Ishikawa (cell line): ENCODE data around the gene AIG1.

Experiments used
- CEBPB ChIP-seq: IDR thresholded peaks from 2 replicates; pipeline ENCODE4 v1.6.1; 2012
- CREB1 ChIP-seq: IDR thresholded peaks from 2 replicates; pipeline ENCODE4 v1.6.1; 2012; ENCODE audit warnings: low read depth
- EGR1 ChIP-seq: IDR thresholded peaks from 2 replicates; pipeline ENCODE4 v1.6.1; 2012
- EP300 ChIP-seq: IDR thresholded peaks from 2 replicates; pipeline ENCODE4 v1.6.1; 2012; ENCODE audit warnings: borderline replicate concordance
- FOXM1 ChIP-seq: IDR thresholded peaks from 2 replicates; pipeline ENCODE4 v1.6.1; 2012; ENCODE audit warnings: low read depth, borderline replicate concordance
- NFIC ChIP-seq: IDR thresholded peaks from 2 replicates; pipeline ENCODE4 v1.6.1; 2012
- RAD21 ChIP-seq: IDR thresholded peaks from 2 replicates; pipeline ENCODE4 v1.6.1; 2012; ENCODE audit warnings: low read depth
- TAF1 ChIP-seq: IDR thresholded peaks from 2 replicates; pipeline ENCODE4 v1.6.1; 2012; ENCODE audit warnings: low read depth, mild to moderate bottlenecking
- TCF12 ChIP-seq: IDR thresholded peaks from 2 replicates; pipeline ENCODE4 v1.6.1; 2012; ENCODE audit warnings: low read depth
- TEAD4 ChIP-seq: IDR thresholded peaks from 2 replicates; pipeline ENCODE4 v1.6.1; 2012
- YY1 ChIP-seq: IDR thresholded peaks from 2 replicates; pipeline ENCODE4 v1.6.1; 2012; ENCODE audit warnings: low read depth
- ZBTB7A ChIP-seq: IDR thresholded peaks from 2 replicates; pipeline ENCODE4 v1.6.1; 2012; ENCODE audit warnings: low read depth
- TF ChIP-seq, protein P1 (sequence below): IDR thresholded peaks from 2 replicates; pipeline ENCODE4 v1.6.1; 2012
- TF ChIP-seq, protein P2 (sequence below): IDR thresholded peaks from 2 replicates; pipeline ENCODE4 v1.6.1; 2012; ENCODE audit warnings: low read depth, mild to moderate bottlenecking
- TF ChIP-seq, protein P3 (sequence below): IDR thresholded peaks from 2 replicates; pipeline ENCODE4 v1.6.1; 2012

The AIG1 gene

DNA sequence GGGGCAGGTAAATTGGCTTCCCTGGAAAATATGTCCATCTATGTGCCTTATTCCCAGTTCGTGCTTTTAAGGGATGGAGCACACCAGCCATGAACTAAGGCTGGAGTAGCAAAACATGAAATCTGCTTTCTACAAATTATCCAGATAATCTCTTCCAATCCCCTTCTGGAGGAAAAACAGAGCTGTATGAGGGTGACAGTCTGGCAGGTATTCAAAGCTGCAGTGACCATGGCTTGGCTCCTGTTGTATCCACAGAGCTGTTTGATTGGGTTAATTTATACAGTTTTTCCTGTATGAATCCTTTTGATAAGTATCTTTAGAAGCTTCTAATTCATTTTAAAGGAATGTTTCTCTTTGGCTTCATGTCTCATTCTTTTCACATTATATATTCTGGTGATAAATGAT lies 144.4 kb downstream of the AIG1 start:
- TF ChIP-seq, protein P1, sequence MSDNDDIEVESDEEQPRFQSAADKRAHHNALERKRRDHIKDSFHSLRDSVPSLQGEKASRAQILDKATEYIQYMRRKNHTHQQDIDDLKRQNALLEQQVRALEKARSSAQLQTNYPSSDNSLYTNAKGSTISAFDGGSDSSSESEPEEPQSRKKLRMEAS, result no peak
- TF ChIP-seq ZBTB7A (no peak), FOXM1 (no peak), CEBPB (no peak), TAF1 (no peak), TCF12 (no peak), NFIC (no peak), RAD21 (no peak), TEAD4 (no peak), CREB1 (no peak)
- TF ChIP-seq, protein P2, sequence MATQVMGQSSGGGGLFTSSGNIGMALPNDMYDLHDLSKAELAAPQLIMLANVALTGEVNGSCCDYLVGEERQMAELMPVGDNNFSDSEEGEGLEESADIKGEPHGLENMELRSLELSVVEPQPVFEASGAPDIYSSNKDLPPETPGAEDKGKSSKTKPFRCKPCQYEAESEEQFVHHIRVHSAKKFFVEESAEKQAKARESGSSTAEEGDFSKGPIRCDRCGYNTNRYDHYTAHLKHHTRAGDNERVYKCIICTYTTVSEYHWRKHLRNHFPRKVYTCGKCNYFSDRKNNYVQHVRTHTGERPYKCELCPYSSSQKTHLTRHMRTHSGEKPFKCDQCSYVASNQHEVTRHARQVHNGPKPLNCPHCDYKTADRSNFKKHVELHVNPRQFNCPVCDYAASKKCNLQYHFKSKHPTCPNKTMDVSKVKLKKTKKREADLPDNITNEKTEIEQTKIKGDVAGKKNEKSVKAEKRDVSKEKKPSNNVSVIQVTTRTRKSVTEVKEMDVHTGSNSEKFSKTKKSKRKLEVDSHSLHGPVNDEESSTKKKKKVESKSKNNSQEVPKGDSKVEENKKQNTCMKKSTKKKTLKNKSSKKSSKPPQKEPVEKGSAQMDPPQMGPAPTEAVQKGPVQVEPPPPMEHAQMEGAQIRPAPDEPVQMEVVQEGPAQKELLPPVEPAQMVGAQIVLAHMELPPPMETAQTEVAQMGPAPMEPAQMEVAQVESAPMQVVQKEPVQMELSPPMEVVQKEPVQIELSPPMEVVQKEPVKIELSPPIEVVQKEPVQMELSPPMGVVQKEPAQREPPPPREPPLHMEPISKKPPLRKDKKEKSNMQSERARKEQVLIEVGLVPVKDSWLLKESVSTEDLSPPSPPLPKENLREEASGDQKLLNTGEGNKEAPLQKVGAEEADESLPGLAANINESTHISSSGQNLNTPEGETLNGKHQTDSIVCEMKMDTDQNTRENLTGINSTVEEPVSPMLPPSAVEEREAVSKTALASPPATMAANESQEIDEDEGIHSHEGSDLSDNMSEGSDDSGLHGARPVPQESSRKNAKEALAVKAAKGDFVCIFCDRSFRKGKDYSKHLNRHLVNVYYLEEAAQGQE, result no peak
- TF ChIP-seq, protein P3, sequence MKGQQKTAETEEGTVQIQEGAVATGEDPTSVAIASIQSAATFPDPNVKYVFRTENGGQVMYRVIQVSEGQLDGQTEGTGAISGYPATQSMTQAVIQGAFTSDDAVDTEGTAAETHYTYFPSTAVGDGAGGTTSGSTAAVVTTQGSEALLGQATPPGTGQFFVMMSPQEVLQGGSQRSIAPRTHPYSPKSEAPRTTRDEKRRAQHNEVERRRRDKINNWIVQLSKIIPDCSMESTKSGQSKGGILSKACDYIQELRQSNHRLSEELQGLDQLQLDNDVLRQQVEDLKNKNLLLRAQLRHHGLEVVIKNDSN, result no peak

DNA sequence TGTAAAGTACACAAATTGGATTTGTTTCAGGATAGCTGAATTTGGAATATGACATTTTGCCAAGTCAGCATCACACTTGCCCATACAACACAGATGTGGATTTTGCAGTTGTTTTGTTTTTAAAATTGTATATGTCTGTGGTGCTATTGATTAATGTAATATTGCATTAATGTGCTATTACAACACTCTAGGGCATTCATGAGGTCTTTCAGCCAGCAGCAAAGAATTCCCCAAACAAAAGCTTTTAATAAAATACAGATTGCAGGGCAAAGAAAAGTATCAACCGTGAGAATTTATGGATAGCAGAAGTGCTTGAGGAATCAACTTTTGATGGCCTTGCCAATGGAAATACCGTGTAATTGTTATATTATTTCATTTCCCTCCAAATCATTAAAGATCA lies 144.9 kb downstream of the AIG1 start:
- TF ChIP-seq, protein P3, result no peak
- TF ChIP-seq TAF1, result no peak
- TF ChIP-seq TEAD4, result no peak
- TF ChIP-seq TCF12, result no peak
- no peak for TF ChIP-seq CREB1
- no peak for TF ChIP-seq YY1
- no peak for TF ChIP-seq EGR1
- no peak for TF ChIP-seq FOXM1
- TF ChIP-seq ZBTB7A, result no peak

DNA sequence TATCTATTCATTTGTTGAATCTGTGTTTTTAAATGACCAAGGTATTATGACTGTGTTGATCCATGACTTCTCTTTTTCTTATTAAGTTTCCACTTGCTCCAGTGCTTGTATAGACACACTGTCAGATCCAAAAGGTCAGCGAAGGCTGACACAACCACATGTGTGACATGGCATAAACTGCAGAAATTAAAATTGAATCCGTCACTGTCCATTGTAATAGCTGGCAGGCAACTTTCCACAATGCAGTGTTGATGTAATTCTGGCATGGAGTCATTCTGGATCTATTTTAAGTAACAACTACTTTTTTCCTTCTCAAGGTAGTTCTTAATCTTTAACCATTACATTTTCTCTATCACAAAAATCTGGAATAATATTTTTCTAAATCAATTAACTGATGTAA lies 145.3 kb downstream of the AIG1 start:
- TF ChIP-seq EP300 (no peak), ZBTB7A (no peak), RAD21 (no peak), TAF1 (no peak), NFIC (no peak), CEBPB (no peak), EGR1 (no peak), YY1 (no peak), FOXM1 (no peak)
- TF ChIP-seq, protein P3, result no peak
- TF ChIP-seq, protein P2, result no peak
- TF ChIP-seq, protein P1, result no peak

DNA sequence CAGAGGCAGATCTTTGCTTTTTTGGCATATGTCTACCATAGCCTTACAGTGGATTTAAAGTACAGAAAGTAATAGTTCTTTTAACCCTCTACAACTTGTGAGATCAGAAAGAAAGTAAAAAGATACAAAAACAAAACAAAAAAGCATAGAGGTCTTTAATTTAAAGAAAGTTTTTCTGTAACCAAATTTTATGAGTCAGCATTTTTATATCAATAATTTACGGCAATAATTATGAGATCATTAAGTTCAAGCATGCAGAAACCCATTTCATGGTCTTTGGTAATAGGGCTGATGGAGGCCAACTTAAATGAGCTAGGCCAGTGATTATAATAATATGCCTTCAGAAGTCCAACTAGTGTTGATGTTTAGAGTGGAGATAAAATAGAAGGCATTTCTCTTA lies 145.9 kb downstream of the AIG1 start:
- TF ChIP-seq, protein P2, result no peak
- no peak for TF ChIP-seq CREB1
- TF ChIP-seq, protein P3, result no peak
- no peak for TF ChIP-seq TEAD4
- TF ChIP-seq CEBPB, result no peak
